Measurements from ENCODE around the gene CCNI2. TPM values are rescaled to one million over a fixed set of nuclear protein-coding genes. Genes with fewer than 3 reads are reported as not detected.

The CCNI2 gene
- total RNA-seq, 1 experiment from 2014 or later = not detected

GRCh38 chr5:132765311-132766019 is 18.2 kb downstream of the CCNI2 start:
- DNase-seq (ENCODE audit: low read depth) = no peak

GRCh38 chr5:132766020-132766805 is 19.0 kb downstream of the CCNI2 start:
- no peak for DNase-seq (ENCODE audit: low read depth)

DNA sequence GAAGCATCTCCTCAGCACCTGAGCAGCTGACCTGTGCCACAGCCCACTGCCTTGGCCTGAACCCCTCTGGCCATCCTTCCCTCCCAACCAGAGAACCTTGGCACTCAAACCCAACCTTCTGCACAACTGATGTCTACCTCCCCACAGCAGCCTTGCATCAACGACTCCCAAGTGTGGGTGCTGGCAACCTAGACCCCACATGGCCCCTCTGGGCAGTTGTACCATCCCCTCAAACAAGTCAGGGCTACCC is 19.5 kb downstream of the CCNI2 start:
- DNase-seq (ENCODE audit: low read depth) = no peak

- no peak for DNase-seq (ENCODE audit: low read depth)
Observed at GRCh38 chr5:132767150-132767549, 19.9 kb downstream of the CCNI2 start.

DNA sequence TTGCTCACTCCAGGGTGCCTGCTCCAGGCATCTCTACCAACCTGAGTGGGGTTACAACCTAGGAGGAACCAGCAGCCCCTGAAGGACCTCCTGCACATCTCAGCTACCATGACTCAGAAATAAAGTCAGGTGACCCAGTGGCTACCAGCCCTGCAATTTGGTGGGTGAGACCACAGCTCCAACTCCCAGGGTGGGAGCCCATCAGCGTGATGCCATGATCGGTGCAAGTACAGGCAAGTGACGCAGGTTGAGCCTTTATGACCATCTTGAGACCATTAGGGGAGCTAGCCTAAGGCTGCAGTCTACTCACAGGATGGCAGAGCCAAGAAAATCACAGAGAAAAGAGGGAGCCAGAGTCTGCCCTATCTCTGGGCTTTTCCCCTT is 21.3 kb downstream of the CCNI2 start:
- DNase-seq (ENCODE audit: low read depth) = no peak

DNA sequence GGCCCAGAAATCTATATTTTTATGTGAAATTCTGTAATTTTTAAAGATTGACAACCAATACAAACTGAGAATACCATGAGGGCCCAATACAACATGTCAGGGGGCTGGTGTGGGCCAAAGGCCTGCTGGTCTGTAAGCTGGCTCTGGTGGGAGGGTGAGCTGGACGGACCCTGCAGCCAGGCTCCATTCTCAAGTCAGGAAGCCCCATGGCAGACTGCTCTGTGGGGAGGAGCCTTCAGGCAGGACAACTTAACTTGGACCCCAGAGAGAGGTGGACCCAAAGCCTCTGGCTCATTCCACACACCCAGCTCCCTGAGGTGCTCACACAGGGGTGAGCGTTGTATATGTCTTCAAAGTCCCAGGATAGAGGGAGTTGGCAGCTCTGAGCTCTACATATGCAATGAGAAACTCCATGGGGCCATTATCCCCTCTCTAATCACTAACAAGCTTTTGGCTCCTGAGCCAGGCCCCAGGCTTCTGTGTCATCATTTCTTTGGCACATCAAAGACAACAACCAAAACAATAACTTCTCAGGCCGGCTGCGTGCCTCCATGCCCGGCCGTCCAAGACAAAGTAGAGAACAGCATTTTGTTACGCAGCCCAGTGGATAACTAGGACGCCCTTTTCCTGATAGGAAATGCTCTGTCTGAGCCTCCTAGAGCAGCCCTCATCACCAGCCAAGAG is 23.4 kb downstream of the CCNI2 start:
- no peak for DNase-seq (ENCODE audit: low read depth)

DNA sequence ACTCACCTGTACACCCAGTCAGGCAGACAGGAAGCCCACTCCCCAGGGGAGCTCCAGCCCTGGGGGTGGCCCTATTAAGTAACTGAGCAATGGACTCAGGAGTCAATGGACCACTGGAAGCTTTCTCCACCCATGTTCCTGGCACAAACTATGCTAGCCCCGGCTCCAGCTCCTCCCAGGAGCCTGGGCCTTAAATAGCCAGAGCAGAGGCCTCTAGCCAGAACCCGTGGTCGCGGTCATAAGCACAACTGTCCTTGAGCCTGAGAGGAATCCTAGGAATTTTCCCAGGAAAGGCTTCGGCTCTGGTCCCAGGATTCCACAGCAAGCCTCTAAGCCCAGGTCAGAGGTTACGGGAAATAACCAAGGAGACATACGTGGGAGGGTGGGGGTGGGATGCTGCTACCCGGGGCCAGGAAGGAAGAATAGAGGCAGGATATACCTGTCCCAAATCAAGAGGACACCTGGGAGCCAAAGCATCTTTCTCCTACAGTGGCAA is 24.3 kb downstream of the CCNI2 start:
- peak; percentile 51 for DNase-seq (ENCODE audit: low read depth)

GRCh38 chr5:132772291-132773070 is 25.3 kb downstream of the CCNI2 start:
- DNase-seq (ENCODE audit: low read depth) = no peak

DNA sequence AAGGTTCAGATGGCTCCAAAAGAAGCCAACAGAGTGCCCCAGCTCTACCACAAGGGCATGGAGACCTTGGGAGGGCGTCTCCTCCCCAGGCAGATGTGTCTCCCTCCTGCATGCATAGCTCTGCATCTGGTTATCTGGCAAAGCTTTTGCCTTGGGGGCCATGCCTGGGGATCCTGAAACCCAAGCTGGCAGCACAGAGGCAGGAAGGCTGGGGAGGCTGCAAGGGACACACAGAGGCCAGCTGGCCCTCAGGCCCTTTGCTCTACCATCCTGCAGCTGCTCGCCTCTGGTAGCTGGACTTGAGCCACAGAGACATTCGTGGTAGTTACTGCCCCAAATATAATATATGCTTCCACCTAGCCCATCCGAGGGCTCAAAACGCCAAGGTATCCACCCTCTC is 25.9 kb downstream of the CCNI2 start:
- no peak for DNase-seq (ENCODE audit: low read depth)

GRCh38 chr5:132773601-132774355 is 26.6 kb downstream of the CCNI2 start:
- DNase-seq (ENCODE audit: low read depth) = no peak

DNA sequence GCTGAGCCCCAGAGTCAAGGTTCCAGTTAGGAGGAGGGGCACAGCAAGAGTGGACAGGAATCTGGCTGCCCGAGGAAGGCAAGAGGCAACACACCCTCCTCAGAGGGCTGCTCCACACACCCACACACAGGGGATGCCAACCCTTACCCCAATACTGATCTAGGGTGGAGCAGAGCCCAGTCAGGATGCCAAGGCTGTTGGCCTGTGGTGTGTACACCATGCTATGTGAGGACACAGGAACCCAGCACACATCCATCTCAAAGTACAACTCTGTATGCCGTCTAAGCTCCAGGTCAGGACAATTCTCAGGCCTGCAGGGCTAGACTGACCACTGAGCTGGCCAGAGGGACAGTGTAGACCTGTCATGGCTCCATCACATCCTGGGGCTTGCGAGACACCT is 27.2 kb downstream of the CCNI2 start:
- DNase-seq (ENCODE audit: low read depth) = no peak

- DNase-seq (ENCODE audit: low read depth) = no peak
Observed at GRCh38 chr5:132774896-132775295, 27.7 kb downstream of the CCNI2 start.

DNA sequence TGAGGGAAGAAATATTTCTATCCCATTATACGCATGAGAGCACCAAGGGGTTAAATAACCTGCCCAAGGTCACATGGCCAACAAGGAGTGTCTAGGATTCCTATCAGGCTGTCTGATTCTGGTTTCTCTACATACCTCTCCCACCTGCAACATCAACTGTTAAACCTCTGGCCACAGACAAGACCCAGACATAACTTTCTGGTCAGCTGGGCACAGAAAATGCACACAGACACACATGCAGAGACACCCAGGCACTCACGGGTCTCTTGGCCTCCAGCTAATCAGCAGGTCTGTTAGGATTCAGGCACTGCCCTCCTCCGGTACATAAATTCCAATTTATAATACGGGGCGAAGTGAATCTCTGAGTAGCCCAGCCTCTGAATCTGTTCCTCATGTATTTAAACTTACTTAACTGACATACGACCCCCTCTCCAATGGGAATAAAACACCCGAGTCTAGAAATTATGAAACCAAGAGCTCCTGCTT is 28.3 kb downstream of the CCNI2 start:
- DNase-seq (ENCODE audit: low read depth) = no peak

- no peak for DNase-seq (ENCODE audit: low read depth)
Observed at GRCh38 chr5:132776131-132776937, 29.1 kb downstream of the CCNI2 start.

DNA sequence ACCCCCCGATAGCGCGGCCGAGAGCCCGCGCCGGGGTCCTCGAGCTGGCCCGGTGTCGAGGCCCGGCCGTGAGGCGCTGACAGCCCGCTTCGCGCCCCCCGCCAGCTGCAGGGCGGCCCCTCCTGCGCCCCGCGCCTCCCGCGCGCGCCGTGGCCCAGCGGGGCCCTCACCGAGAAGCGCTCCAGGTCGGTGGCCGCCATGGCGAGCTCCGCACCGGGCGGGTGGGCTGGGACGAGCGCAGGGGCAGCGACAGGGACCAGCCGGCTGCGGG is 29.6 kb downstream of the CCNI2 start:
- no peak for DNase-seq (ENCODE audit: low read depth)

DNA sequence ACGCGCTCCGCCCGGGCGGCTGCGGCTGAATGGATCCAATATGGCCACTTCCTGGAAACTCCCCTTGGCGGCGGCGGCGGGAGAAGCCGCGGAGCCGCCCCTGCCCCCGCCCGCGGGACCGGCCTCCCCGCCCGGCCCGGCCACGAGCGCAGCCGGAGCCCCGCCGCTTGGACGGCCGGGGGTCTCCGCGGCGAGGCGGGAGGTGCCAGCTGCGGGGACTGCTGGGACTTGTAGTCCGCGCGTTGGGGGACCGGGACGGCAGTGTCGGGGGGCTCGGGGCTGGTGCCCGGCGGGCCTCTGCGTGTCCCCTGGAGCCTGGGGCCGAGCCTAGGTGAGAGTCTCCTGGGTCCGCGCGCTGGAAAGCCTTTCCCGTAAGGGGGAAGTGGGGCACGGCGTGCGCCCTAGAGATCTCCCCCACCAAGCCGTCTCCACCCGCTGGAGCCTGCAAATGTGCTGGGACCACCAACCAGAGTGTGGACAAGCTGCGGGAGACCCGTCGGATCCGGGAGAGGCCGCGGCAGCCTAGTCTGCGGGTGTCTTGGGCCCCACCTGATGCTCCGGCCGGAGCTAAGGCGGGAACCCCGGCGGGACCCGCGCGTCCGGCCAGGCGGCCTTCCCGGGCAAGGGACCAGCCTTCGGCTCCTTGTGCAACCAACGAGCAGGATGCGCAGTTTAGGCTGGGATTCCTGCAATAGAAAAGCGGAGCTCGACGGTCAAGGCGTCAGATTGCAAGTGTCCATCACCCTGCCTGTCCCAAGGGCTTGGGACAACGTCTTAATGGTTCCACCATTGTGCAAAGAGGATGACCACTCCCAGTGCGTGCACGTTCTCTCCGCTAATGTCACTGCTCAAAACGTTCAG is 30.2 kb downstream of the CCNI2 start, which contains the start of gene SEPTIN8:
SEPTIN8 (minus strand) TSS at position 31 of the 861 bp plus-strand sequence. CDS start 102 bp downstream, outside the sequence.
- DNase-seq (ENCODE audit: low read depth) = peak; percentile 49

DNA sequence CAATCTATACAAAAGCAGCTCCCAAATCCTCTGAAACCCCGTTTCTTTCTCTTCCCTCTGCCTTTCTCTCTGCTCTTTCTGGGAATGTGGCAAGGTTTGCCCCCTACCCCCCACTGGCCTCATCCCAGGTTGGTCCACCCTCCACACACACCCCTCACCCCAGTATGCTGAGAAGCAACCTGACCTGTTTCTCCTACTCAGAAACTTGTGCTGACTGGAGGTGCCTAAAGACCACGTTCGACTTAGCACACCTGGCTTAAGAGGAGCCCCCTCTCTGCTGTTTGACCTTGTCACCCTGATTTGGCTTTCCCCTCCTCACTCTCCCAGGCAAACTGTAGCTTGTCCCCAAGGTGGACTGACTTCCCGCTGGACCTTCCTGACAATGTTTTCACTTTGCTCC is 30.9 kb downstream of the CCNI2 start:
- DNase-seq (ENCODE audit: low read depth) = no peak

- no peak for DNase-seq (ENCODE audit: low read depth)
Observed at GRCh38 chr5:132778856-132779255, 31.6 kb downstream of the CCNI2 start.

- no peak for DNase-seq (ENCODE audit: low read depth)
Observed at GRCh38 chr5:132779961-132780360, 32.7 kb downstream of the CCNI2 start.
